Glutamatergic neuron (in vitro differentiated cells): ENCODE data around the gene IGFALS. TPM values are rescaled to one million over a fixed set of nuclear protein-coding genes. Genes with fewer than 3 reads are reported as not detected.

Experiments
- DNase-seq: peaks from one replicate; pipeline ENCODE4 v3.0.0; 2022
- H3K27ac Mint-ChIP-seq: one replicate; pipeline ENCODE4 v1.8.0; 2020; ENCODE audit warnings: mild to moderate bottlenecking, mixed read lengths, inconsistent platforms; ENCODE audit not compliant: unreplicated experiment
- H3K27me3 Mint-ChIP-seq: one replicate; pipeline ENCODE4 v1.8.0; 2020; ENCODE audit warnings: mild to moderate bottlenecking, moderate library complexity, mixed read lengths, inconsistent platforms; ENCODE audit not compliant: unreplicated experiment
- H3K36me3 Mint-ChIP-seq: one replicate; pipeline ENCODE4 v1.8.0; 2020; ENCODE audit warnings: mild to moderate bottlenecking, mixed read lengths, inconsistent platforms; ENCODE audit not compliant: unreplicated experiment
- H3K4me1 Mint-ChIP-seq: one replicate; pipeline ENCODE4 v1.8.0; 2020; ENCODE audit warnings: mild to moderate bottlenecking, low read depth, mixed read lengths, inconsistent platforms; ENCODE audit not compliant: unreplicated experiment
- H3K4me3 Mint-ChIP-seq: one replicate; pipeline ENCODE4 v1.8.0; 2020; ENCODE audit warnings: mild to moderate bottlenecking, mixed read lengths, inconsistent platforms; ENCODE audit not compliant: unreplicated experiment
- H3K9me3 Mint-ChIP-seq: one replicate; pipeline ENCODE4 v1.8.0; 2020; ENCODE audit warnings: mild to moderate bottlenecking, moderate library complexity, mixed read lengths, inconsistent platforms; ENCODE audit not compliant: unreplicated experiment
- CTCF ChIP-seq: fragments of 200-600 bp; sonication (generic); IDR thresholded peaks from one replicate; pipeline ENCODE4 v1.5.0; 2021; ENCODE audit not compliant: partially characterized antibody, unreplicated experiment
- total RNA-seq: library from RNA; stranded (reverse); fragmentation: NEBNext Ultra II Directional; extraction: Animal tissue kit (Norgen Biotek cat#: 25700); gene quantifications from one replicate; pipeline ENCODE4 v1.2.1, GENCODE V29; 2021; ENCODE audit not compliant: unreplicated experiment

The IGFALS gene
- total RNA-seq, 1 donor from 2014 or later: 0.39 TPM

- peak overlapping the region; percentile 93 for H3K4me3 Mint-ChIP-seq
- peaks cover 15% of the 10 kb centered on the region for H3K27me3 Mint-ChIP-seq
- DNase-seq: no peak
- peaks cover 4% of the 10 kb centered on the region for H3K4me1 Mint-ChIP-seq
- TF ChIP-seq CTCF: no peak
- peaks cover 18% of the 10 kb centered on the region for H3K9me3 Mint-ChIP-seq
- H3K36me3 Mint-ChIP-seq: no peaks in the 10 kb centered on the region
- peak overlapping the region; percentile 90 for H3K27ac Mint-ChIP-seq
These were observed 23.9 kb downstream of the IGFALS start for GRCh38 chr16:1769402-1770300.

GRCh38 chr16:1768767-1769401 lies 24.6 kb downstream of the IGFALS start:
- peaks cover 15% of the 10 kb centered on the region for H3K27me3 Mint-ChIP-seq
- no peaks in the 10 kb centered on the region for H3K36me3 Mint-ChIP-seq
- H3K4me1 Mint-ChIP-seq: peaks cover 4% of the 10 kb centered on the region
- H3K4me3 Mint-ChIP-seq: no peak overlapping the region
- DNase-seq: no peak
- no peak overlapping the region for H3K27ac Mint-ChIP-seq
- H3K9me3 Mint-ChIP-seq: peaks cover 18% of the 10 kb centered on the region
- no peak for TF ChIP-seq CTCF

DNA sequence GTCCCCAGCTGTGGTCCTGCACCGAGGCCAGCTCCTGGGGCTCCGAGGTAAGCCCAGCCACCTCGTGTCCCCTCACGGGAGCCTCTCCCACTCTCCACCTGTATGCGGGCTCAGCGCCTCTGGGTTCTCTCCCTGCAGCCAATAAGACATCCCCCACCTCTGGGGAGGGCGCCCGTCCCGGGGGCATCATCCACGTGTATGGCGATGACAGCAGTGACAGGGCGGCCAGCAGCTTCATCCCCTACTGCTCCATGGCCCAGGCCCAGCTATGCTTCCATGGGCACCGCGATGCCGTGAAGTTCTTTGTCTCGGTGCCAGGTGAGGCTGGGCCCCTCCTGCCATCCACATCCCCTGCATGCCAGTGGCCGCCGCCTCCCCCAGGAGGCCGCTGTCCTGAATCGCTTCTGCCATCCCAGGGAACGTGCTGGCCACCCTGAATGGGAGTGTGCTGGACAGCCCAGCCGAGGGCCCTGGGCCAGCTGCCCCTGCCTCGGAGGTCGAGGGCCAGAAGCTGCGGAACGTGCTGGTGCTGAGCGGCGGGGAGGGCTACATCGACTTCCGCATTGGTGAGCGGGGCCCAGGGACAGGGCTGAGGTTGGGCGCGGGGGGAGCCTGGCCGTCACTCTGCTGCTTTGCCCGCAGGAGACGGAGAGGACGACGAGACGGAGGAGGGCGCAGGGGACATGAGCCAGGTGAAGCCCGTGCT lies 25.3 kb downstream of the IGFALS start:
- no peak for TF ChIP-seq CTCF
- peaks cover 4% of the 10 kb centered on the region for H3K4me1 Mint-ChIP-seq
- no peak overlapping the region for H3K27ac Mint-ChIP-seq
- H3K27me3 Mint-ChIP-seq: peaks cover 15% of the 10 kb centered on the region
- no peak for DNase-seq
- no peak overlapping the region for H3K4me3 Mint-ChIP-seq
- H3K9me3 Mint-ChIP-seq: peaks cover 18% of the 10 kb centered on the region
- no peaks in the 10 kb centered on the region for H3K36me3 Mint-ChIP-seq

- DNase-seq: no peak
- peaks cover 13% of the 10 kb centered on the region for H3K27me3 Mint-ChIP-seq
- H3K36me3 Mint-ChIP-seq: no peaks in the 10 kb centered on the region
- no peak for TF ChIP-seq CTCF
- no peak overlapping the region for H3K4me3 Mint-ChIP-seq
- no peak overlapping the region for H3K27ac Mint-ChIP-seq
- H3K9me3 Mint-ChIP-seq: peaks cover 16% of the 10 kb centered on the region
- peaks cover 4% of the 10 kb centered on the region for H3K4me1 Mint-ChIP-seq
These were observed 26.1 kb downstream of the IGFALS start for GRCh38 chr16:1767116-1767994.
